ENCODE measurements around the gene CCDC69.
"Not testable (repeated sequence)": the region's sequence is repeated elsewhere in the genome, so short reads cannot be mapped to it uniquely, and the experiment has no call there.

- TF ChIP-seq CTCF (IDR thresholded peaks at IDR 0.05; ENCODE audit: low read length); EZH2 (IDR thresholded peaks at IDR 0.05; ENCODE audit: borderline replicate concordance, low read length): not testable (repeated sequence)
Observed at GRCh38 chr5:151235239-151235571, 11.3 kb upstream of the CCDC69 start.

Data from OCI-LY1 (cell line).